ENCODE measurements around the gene DDX5.
A peak's percentile ranks its signal among the peaks of the same experiment; 100 is the strongest.

DDX5 gene

GRCh38 chr17:64509179-64509578 lies 3.1 kb upstream of the DDX5 start:
- FAIRE-seq (no peak), DNase-seq (ENCODE audit: insufficient read length, low spot score) (no peak)

GRCh38 chr17:64508683-64509082 lies 2.6 kb upstream of the DDX5 start:
- FAIRE-seq = no peak
- no peak for DNase-seq (ENCODE audit: insufficient read length, low spot score)

- DNase-seq (ENCODE audit: insufficient read length, low spot score) = peak; percentile 22
- peak; percentile 81 for FAIRE-seq
Measured at GRCh38 chr17:64507413-64507782, 1.3 kb upstream of the DDX5 start.

DNA sequence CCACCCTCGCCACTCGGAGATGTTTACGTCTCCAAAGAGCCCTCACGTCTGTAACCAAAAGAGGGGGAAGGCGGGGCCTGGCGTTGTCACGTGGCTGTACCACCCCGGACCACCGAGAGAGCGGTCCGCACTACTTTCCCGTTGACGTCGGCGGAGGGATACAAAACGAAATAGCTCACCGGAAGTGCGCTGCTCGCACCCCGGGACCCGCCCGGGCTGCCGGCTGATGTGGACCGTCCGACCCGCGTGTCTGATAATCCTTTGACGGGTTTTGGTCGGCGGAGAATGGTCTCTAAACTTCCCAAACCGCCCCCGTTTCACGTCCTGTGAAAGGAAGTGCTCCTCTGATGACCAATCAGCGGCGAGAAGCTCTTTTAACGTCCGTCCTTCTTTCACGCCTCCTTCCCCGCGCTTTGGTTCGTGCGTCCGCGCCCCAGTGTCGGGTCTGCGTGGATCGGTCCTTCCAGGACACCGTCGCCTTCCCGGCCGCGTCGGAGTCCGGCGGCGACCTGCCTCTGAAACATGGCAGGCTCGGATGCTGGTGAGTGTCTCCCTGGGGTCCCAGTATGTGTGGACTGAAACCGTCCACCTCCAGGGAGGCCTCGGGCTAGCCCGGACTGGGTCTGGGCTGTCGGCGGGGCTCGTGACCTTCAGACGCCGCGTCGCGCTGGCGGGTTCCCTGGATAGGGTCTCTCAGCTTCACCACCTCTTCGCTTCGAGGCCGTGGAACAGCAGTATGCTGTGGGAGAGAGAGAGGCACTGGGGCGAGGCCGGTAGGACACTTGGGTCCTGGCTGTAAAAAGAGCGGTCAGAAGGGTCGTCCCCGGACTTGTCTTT lies 705 bp upstream of the DDX5 start, which contains the start of gene CEP95:
Gene CEP95 (plus strand): TSS at position 402 of the 837 bp plus-strand sequence. CDS start 121 bp downstream, at position 523.
- FAIRE-seq (peak; percentile 87), DNase-seq (ENCODE audit: insufficient read length, low spot score) (peak; percentile 63)

GRCh38 chr17:64505340-64506200 lies 519 bp downstream of the DDX5 start:
- no peak for FAIRE-seq

DNA sequence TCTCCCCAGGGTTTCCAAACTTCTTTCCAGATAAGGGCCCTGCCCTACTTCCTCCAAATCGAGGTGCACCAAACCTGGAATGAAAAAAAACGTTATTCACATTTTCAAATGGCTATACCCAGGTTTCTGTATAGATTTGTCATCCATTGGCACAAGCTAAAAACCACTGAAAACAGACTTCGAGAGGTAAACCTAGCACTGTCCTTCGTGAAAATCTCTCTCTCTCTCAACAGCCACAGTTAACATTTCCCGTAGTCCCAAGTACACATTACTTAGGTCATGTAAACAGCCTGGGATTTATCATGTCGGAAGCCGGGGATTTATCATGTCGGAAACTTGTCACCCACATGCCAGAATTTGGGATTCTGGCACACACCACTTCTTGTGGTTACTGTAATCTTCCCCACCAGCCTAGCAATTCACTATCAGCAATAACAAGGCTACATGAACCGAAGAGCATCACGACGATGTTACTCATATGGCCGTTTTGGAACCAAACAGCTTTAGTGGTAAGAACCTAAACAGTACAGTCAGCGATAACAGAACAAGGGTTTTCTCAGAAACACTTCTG lies 1.2 kb downstream of the DDX5 start:
- FAIRE-seq (peak; percentile 26), DNase-seq (ENCODE audit: insufficient read length, low spot score) (no peak)

More at GRCh38 chr17:64505340-64506200, 519 bp downstream of the DDX5 start:
- DNase-seq (ENCODE audit: insufficient read length, low spot score) = peak; percentile 31

DNA sequence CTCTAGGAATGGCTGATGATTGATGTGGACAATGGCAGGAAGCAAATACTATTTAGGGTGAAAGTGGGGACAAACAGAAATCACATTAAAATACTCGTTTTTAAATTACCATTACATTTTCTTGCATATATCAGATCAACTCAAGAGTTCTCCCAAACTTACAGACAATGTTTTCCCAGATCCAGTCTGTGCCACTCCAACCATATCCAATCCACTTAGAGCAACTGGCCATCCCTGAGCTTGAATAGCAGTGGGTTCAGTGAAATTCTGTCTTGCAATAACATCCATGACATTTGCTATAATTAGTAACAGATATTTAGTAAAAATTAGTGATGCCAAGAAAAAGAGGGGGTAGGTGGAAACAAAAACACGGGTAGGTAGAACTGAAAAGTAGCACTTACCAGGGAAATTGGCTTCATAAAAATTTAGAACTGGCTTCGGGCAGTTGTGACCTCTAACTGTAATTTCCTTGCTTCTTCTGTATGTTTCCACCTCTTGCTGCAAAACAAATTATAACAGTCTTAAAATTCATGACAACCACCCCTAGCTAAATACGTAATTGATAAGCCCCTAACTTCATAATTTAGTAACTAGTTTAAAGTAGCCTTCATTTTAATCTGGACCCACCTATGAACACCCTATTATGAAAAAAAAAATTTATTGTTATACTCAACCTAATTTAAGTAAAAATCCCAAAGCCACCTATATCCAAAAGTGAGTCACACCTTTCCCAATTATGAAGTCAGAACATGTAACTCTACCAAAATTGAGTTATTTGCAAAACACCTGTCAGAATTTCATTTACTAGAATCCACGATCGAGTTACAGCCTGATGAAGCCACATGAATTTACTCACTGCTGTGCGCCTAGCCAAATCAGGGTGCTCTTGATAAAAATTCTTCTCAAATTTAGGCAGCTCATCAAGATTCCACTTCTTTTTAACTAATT lies 2.0 kb downstream of the DDX5 start:
- no peak for DNase-seq (ENCODE audit: insufficient read length, low spot score)
- FAIRE-seq = no peak

DNA sequence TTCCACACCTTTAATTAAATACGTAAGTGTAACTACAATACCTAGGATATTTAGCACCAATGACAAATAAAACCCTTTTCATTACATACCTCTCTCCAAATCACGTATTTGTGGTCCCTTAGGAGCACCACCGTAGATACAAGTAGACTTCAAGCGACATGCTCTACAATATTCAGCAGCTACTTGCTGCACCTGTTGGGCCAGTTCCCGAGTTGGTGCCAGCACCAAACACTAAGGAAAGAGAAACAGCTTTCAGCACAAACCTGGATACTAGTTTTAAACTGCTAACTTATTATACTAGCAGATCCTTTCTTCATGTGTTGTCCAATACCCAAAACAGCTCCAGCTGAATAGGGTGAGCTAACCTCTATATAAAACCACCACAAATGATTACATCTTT lies 2.7 kb downstream of the DDX5 start:
- DNase-seq (ENCODE audit: insufficient read length, low spot score) (no peak), FAIRE-seq (no peak)

DNA sequence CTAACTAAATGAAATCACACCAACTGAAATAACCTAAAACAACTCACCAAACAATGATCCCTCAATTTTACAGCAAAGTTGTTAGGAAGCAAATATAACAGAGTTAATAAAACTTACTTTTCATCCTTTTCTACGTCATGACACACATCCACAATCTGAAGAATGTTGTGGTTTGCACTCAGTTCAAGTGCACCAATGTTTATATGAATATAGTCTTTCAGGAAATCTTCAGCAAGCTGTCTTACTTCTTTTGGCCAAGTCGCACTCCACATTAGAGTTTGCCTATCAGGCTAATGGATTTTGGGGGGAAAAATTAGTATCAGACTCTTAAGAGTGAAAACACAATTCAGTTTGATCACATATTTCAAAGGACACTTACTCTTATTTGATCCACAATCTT lies 3.3 kb downstream of the DDX5 start:
- DNase-seq (ENCODE audit: insufficient read length, low spot score) (no peak), FAIRE-seq (no peak)

DNA sequence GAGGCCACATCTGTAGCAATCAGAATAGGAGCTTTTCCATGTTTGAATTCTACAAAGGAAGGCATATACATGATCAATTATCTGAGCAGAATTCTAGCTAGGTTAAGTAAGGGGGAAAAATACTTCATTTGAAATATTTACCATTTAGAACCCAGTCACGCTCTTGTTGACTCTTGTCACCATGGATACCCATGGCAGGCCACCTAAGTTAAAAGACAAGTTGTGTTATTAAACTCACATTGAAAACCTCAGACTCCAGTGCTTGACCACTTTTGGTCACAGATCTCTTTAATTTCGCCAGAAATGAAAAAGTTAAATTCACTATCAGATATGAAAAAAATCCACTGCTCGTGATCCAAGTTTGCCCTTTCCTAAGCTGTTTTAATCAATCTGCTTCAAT lies 4.1 kb downstream of the DDX5 start:
- DNase-seq (ENCODE audit: insufficient read length, low spot score) (no peak), FAIRE-seq (no peak)

GRCh38 chr17:64500862-64501765 lies 5.0 kb downstream of the DDX5 start:
- DNase-seq (ENCODE audit: insufficient read length, low spot score) (no peak), FAIRE-seq (no peak)

DNA sequence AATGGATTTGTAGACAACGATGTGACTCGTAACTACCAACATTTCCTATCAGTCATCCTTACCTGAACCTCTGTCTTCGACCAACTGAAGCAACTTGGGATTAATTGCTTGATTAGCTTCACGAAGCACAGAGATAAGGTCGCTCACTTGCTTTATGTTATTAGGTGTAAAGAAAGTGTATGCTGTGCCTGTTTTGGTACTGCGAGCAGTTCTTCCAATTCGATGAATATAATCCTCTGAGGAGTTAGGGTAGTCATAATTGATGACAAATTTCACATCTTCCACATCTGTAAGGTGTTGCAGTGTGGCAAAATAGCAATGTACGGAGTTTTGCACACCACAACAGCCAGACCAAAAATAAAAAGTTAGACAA lies 5.6 kb downstream of the DDX5 start:
- DNase-seq (ENCODE audit: insufficient read length, low spot score) = no peak
- no peak for FAIRE-seq

GRCh38 chr17:64499805-64500486 lies 6.1 kb downstream of the DDX5 start:
- DNase-seq (ENCODE audit: insufficient read length, low spot score) (no peak), FAIRE-seq (no peak)

- FAIRE-seq (no peak), DNase-seq (ENCODE audit: insufficient read length, low spot score) (no peak)
Measured at GRCh38 chr17:64498308-64499203, 7.5 kb downstream of the DDX5 start.

DNA sequence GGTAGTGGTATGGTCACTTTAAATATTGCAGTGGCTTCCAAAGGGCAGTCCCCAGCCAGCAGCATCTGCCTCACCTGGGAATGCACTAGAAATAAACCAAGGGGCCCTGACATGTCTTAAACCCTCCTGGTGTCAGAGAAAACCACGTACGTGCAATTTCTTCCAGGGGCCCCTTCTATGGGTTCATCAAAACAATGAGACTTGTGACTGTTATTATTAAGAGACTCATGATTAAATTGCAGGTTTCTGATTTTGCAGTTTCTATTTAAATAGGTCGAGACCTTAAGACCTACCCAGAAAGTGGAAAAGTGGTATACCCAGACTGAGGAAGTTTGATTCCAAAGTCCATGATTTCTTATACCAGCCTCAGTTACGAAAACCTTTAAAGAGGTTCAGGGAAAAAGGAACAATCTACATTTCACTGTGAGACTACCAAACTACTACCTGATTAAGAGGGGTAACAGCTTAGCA lies 8.5 kb downstream of the DDX5 start:
- FAIRE-seq = peak; percentile 31
- no peak for DNase-seq (ENCODE audit: insufficient read length, low spot score)

DNA sequence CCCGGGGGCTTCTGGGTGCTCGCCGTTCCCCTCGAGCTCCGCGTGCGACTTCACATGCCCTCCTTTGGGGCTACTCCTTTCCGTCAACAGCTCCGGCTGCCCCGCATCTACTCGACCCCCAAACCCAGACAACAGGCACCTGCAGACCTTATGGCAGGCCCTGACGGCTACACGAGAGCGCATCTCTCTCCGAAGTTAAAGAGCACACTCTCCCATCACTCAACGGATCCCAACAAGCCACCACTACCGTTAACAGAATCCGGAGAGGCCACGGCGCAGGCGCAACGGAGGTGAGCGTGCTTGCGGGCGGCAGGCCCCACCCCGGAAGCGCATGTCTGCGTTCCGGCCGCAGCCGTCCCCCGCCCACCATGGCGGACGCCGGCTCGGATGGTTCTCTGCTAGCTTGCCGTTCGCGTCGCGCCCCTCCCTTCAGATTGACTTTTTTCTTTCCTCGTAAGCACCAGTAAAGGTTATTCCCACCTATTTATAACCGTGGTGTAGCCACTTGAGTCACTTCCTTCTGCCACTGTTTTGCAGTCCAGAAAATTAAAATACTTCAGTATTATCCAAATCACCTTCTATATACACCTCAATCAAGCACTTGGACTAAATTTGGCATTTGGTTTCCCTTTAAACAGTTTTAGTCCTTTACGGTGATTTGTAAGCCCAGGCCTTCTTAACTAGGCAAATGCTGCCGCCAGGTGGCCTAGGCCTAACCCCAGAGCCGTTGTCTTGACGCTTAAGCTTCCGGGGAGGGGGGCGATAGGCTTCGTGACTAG lies 9.1 kb downstream of the DDX5 start, which contains the start of gene POLG2:
Gene POLG2 (minus strand): TSS at position 269 of the 779 bp plus-strand sequence. CDS start 86 bp downstream, at position 183.
- DNase-seq (ENCODE audit: insufficient read length, low spot score) (peak; percentile 47), FAIRE-seq (peak; percentile 94)

DNA sequence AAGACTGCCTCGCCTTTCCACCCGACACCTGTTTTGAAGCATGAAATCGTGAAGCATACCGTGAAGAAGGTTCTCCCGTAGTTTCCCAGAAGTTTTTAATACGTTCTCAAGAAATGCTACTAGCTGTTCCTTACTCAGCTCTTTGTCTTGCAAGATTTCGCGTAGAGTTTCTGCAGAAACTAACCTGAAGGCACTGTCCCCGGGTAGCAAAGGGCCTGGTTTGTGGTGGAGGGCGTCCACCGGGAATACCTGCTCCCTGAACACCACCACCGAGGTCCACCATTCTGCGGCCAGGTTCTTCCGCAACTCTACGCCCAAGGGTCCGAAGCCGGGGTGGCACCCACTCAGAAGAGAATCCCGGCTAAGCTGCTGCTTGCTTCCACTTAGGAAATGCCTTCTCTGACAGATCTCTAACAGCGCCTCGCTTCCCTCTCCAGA lies 9.7 kb downstream of the DDX5 start:
- FAIRE-seq = peak; percentile 4
- no peak for DNase-seq (ENCODE audit: insufficient read length, low spot score)

Data from GM19239 (cell line).